ENCODE results near the gene MCC.

MCC gene

GRCh38 chr5:113267361-113267900 is 220.8 kb downstream of the MCC start:
- no peak for DNase-seq

- no peak for DNase-seq
These were observed 221.4 kb downstream of the MCC start for GRCh38 chr5:113266913-113267227.

- no peak for DNase-seq
These were observed 221.9 kb downstream of the MCC start for GRCh38 chr5:113266227-113266912.

- DNase-seq: no peak
These were observed 223.1 kb downstream of the MCC start for GRCh38 chr5:113265190-113265589.

- no peak for DNase-seq
These were observed 224.2 kb downstream of the MCC start for GRCh38 chr5:113264046-113264445.

- no peak for DNase-seq
These were observed 224.7 kb downstream of the MCC start for GRCh38 chr5:113263545-113263944.

GRCh38 chr5:113262674-113263073 is 225.6 kb downstream of the MCC start:
- DNase-seq: no peak

- DNase-seq: no peak
These were observed 229.2 kb downstream of the MCC start for GRCh38 chr5:113259034-113259433.

GRCh38 chr5:113257545-113257944 is 230.7 kb downstream of the MCC start:
- no peak for DNase-seq

- DNase-seq: no peak
These were observed 231.4 kb downstream of the MCC start for GRCh38 chr5:113256671-113257452.

- DNase-seq: no peak
These were observed 232.5 kb downstream of the MCC start for GRCh38 chr5:113255579-113256386.

GRCh38 chr5:113255105-113255504 is 233.1 kb downstream of the MCC start:
- DNase-seq: no peak

- DNase-seq: no peak
These were observed 235.2 kb downstream of the MCC start for GRCh38 chr5:113253037-113253436.

- no peak for DNase-seq
These were observed 236.2 kb downstream of the MCC start for GRCh38 chr5:113252066-113252465.

GRCh38 chr5:113250341-113250953 is 237.8 kb downstream of the MCC start:
- no peak for DNase-seq

GRCh38 chr5:113249206-113249605 is 239.0 kb downstream of the MCC start:
- no peak for DNase-seq

GRCh38 chr5:113246361-113246870 is 241.8 kb downstream of the MCC start:
- no peak for DNase-seq

- DNase-seq: no peak
These were observed 242.6 kb downstream of the MCC start for GRCh38 chr5:113245427-113246225.

- DNase-seq: no peak
These were observed 243.3 kb downstream of the MCC start for GRCh38 chr5:113244966-113245365.

GRCh38 chr5:113243349-113243664 is 244.9 kb downstream of the MCC start:
- no peak for DNase-seq

GRCh38 chr5:113242481-113243348 is 245.5 kb downstream of the MCC start:
- DNase-seq: no peak

Data from NCI-H1417 treated with DMSO at 0.1 percent for 48 hours (cell line).